Ovary (tissue), 10 donors: Measurements from ENCODE around the gene BMPR2. TPM values are rescaled to one million over a fixed set of nuclear protein-coding genes. Genes with fewer than 3 reads are reported as not detected.

Source experiments
- DNase-seq, 5 donors: peaks; one replicate each; pipeline ENCODE4 v3.0.0-alpha.2; 2019 to 2020
- H3K27ac ChIP-seq, 2 donors: fragments of 200-600 bp; one replicate each; pipeline versions ENCODE4 v1.5.1 to v1.8.0; 2019 to 2022
- H3K27me3 ChIP-seq: fragments of 200-600 bp; one replicate; pipeline ENCODE4 v1.8.0; 2022
- H3K36me3 ChIP-seq: fragments of 200-600 bp; sonication (generic); one replicate; pipeline ENCODE4 v1.5.1; 2019
- H3K4me1 ChIP-seq: one replicate; pipeline ENCODE4 v1.8.1; 2013; ENCODE audit warnings: mild to moderate bottlenecking, moderate library complexity; ENCODE audit not compliant: insufficient read depth
- H3K4me3 ChIP-seq: fragments of 200-600 bp; sonication (generic); one replicate; pipeline ENCODE4 v1.5.1; 2017
- H3K9me3 ChIP-seq, 2 donors: fragments of 200-600 bp in 1 of 2; sonication (generic) in 1 of 2; one replicate each; pipeline versions ENCODE4 v1.5.1 to v1.8.1; 2013 to 2019; ENCODE audit warnings: mild to moderate bottlenecking in 1 of 2, moderate library complexity in 1 of 2
- CTCF ChIP-seq, 3 donors: fragments of 450-650 bp in 2 of 3; fragments of 200-600 bp in 1 of 3; IDR thresholded peaks; one replicate each; pipeline versions ENCODE4 v1.5.1 to v1.8.0; 2016 to 2022; ENCODE audit warnings: antibody characterized with exemption in 3 of 3, mild to moderate bottlenecking in 1 of 3
- EP300 ChIP-seq: sonication (generic); formaldehyde crosslinking; IDR thresholded peaks from one replicate; pipeline ENCODE4 v1.6.1; 2017; ENCODE audit warnings: antibody characterized with exemption
- POLR2A ChIP-seq: fragments of 450-650 bp; IDR thresholded peaks from one replicate; pipeline ENCODE4 v1.6.1; 2017; ENCODE audit warnings: antibody characterized with exemption, mild to moderate bottlenecking, moderate library complexity
- WGBS, 3 donors: extraction: QIAGEN DNeasy Blood & Tissue Kit in 1 of 3; methylation state at CpG; one replicate each; pipeline versions ENCODE4 v1.1.5 to v1.1.7; 2013 to 2017; 5-methylcytosine and 5-hydroxymethylcytosine counted together
- intact Hi-C, 4 donors: fragments of 100-400 bp; cut with DNase I; formaldehyde crosslinking; loops; one replicate each; pipeline versions ENCODE4 v1.11.0 to v1.15.1; 2022 to 2023
- long read RNA-seq, 3 donors: library from polyadenylated mRNA in 2 of 3; unstranded in 2 of 3; transcript quantifications; one replicate each; pipeline ENCODE4 v2.0.0 and lab custom pipeline, GENCODE V29; 2021 to 2026
- polyA plus RNA-seq, 2 donors: library from polyadenylated mRNA; stranded (reverse); fragments of 200-250 nt in 1 of 2; fragments of 350-450 nt in 1 of 2; fragmentation: Illumina TruSeq in 1 of 2; extraction: RNeasy Lipid Tissue Mini Kit (QIAGEN cat#74804) in 1 of 2; gene quantifications; one replicate each; pipeline ENCODE4 v1.2.3, GENCODE V29; 2013 to 2014
- total RNA-seq, 7 donors: library from RNA; depleted of rRNA in 2 of 7; stranded (reverse); fragments of >200 nt in 2 of 7; fragmentation: NEBNext Ultra II Directional in 3 of 7; extraction: Animal tissue kit (Norgen Biotek cat#: 25700) in 3 of 7; gene quantifications; one replicate each; pipeline versions ENCODE4 v1.1.0 to v1.2.4, GENCODE V29; 2016 to 2023
- donor health status: DM: no; HTN: no; CAD: no; lungs with moderate emphysema.
- donor health status: DM: no; HTN: no; CAD: no.
- donor health status: Bipolar disorder and iron deficiency.
- donor health status: DM: yes; HTN: yes; CAD: no.
- donor health status: DM: no; HTN: no; CAD: no.
- donor health status: DM: yes; HTN: yes; CAD: no.

Gene BMPR2
- total RNA-seq (10 to 100 TPM; 37.8 to 55.5 (median 48.2) TPM), polyA plus RNA-seq (10 to 100 TPM; 14.5 to 39.4 TPM)
- long read RNA-seq, donor 1, partial matches to known transcripts, result 9 of 15 reads
- long read RNA-seq, donor 1, other reads (novel, unspliced or antisense), result 6 of 15 reads
- long read RNA-seq, donor 2, full-length matches to known transcripts, result 1 of 31 reads
- long read RNA-seq, donor 2, partial matches to known transcripts, result 30 of 31 reads
- long read RNA-seq, donor 2, other reads (novel, unspliced or antisense), result 0 of 31 reads
- long read RNA-seq, donor 3, full-length matches to known transcripts, result 8 of 25 reads
- long read RNA-seq, donor 3, partial matches to known transcripts, result 9 of 25 reads
- long read RNA-seq, donor 3, other reads (novel, unspliced or antisense), result 8 of 25 reads

GRCh38 chr2:202375609-202376408, at the start of gene BMPR2:
BMPR2 (plus strand) TSS chr2:202376327; CDS start chr2:202377475, 1,148 bp downstream.
- H3K27me3 ChIP-seq, result no peaks in the 10 kb centered on the region
- intact Hi-C loops, result loop anchor here in 1 of 4 donors (5.0 kb wide), 1 partner anchor 59 kb away; no protein-coding TSS in a partner anchor

GRCh38 chr2:202327858-202328257, 48.3 kb upstream of the BMPR2 start:
- TF ChIP-seq POLR2A (no peak), EP300 (no peak), CTCF (IDR thresholded peaks at IDR 0.05) (no peak)
- no peak overlapping the region for H3K27ac ChIP-seq
- intact Hi-C loops, result no loop called here
- no peak overlapping the region for H3K4me3 ChIP-seq
- H3K4me1 ChIP-seq, result no peaks in the 10 kb centered on the region
- 91 to 96% (median 92%) methylated on average over 1 of the region's 1 CpG for WGBS, 3 donors
- no peaks in the 10 kb centered on the region for H3K9me3 ChIP-seq
- no peaks in the 10 kb centered on the region for H3K36me3 ChIP-seq
- DNase-seq, result no peak
- H3K27me3 ChIP-seq, result no peaks in the 10 kb centered on the region

More at GRCh38 chr2:202375609-202376408, at the start of gene BMPR2:
- Histone ChIP-seq H3K27ac (peak within 1 kb of the TSS; percentile 89 to 98), H3K4me3 (peak within 1 kb of the TSS; percentile 63), H3K4me1 (peaks cover 3% of the 10 kb centered on the region), H3K9me3 (no peaks in the 10 kb centered on the region), H3K36me3 (no peaks in the 10 kb centered on the region)
- DNase-seq, result peak; percentile 87 to 93 (median 90)
- TF ChIP-seq CTCF (IDR thresholded peaks at IDR 0.05), result no peak
- peak; percentile 64 for TF ChIP-seq EP300
- peak; percentile 88 for TF ChIP-seq POLR2A
- 0 to 1% (median 1%) methylated on average over 30 to 70 of the region's 70 CpGs for WGBS, 3 donors

- Histone ChIP-seq H3K4me3 (no peak overlapping the region), H3K27ac (no peak overlapping the region), H3K36me3 (no peaks in the 10 kb centered on the region), H3K27me3 (no peaks in the 10 kb centered on the region), H3K9me3 (no peaks in the 10 kb centered on the region), H3K4me1 (no peaks in the 10 kb centered on the region)
- TF ChIP-seq POLR2A (no peak), EP300 (no peak), CTCF (IDR thresholded peaks at IDR 0.05) (no peak)
- 93 to 97% (median 94%) methylated on average over 3 to 6 of the region's 6 CpGs for WGBS, 3 donors
- no peak for DNase-seq
- intact Hi-C loops, result no loop called here
Measured at GRCh38 chr2:202335791-202336467, 40.2 kb upstream of the BMPR2 start.

- TF ChIP-seq CTCF (IDR thresholded peaks at IDR 0.05) (no peak), POLR2A (no peak), EP300 (no peak)
- no peaks in the 10 kb centered on the region for H3K27me3 ChIP-seq
- no peak for DNase-seq
- H3K4me3 ChIP-seq, result no peak overlapping the region
- intact Hi-C loops, result no loop called here
- H3K36me3 ChIP-seq, result no peaks in the 10 kb centered on the region
- H3K4me1 ChIP-seq, result no peaks in the 10 kb centered on the region
- no peaks in the 10 kb centered on the region for H3K9me3 ChIP-seq
- 55 to 77% (median 74%) methylated on average over 2 of the region's 2 CpGs for WGBS, 3 donors
- no peak overlapping the region for H3K27ac ChIP-seq
Measured at GRCh38 chr2:202337151-202337550, 39.0 kb upstream of the BMPR2 start.
